Mesothelial cell of epicardium (in vitro differentiated cells): Measurements from ENCODE around the gene CAMTA1. TPM values are rescaled to one million over a fixed set of nuclear protein-coding genes. Genes with fewer than 3 reads are reported as not detected.

Source experiments
- DNase-seq, 2 experiments: peaks; one replicate each; pipeline ENCODE4 v3.0.0; 2021; ENCODE audit warnings: low spot score in 2 of 2; ENCODE audit not compliant: unreplicated experiment in 2 of 2
- H3K27ac Mint-ChIP-seq: 2 replicates; pipeline ENCODE4 v1.8.0; 2021; ENCODE audit warnings: mixed read lengths
- H3K27me3 Mint-ChIP-seq: 2 replicates; pipeline ENCODE4 v1.8.0; 2021; ENCODE audit warnings: low read depth, mixed read lengths
- H3K36me3 Mint-ChIP-seq: 2 replicates; pipeline ENCODE4 v1.8.0; 2021; ENCODE audit warnings: mixed read lengths
- H3K4me1 Mint-ChIP-seq: 2 replicates; pipeline ENCODE4 v1.8.0; 2021; ENCODE audit warnings: mixed read lengths
- H3K4me3 Mint-ChIP-seq: 2 replicates; pipeline ENCODE4 v1.8.0; 2021; ENCODE audit warnings: mild to moderate bottlenecking, moderate library complexity, mixed read lengths
- H3K9me3 Mint-ChIP-seq: 2 replicates; pipeline ENCODE4 v1.8.0; 2021; ENCODE audit warnings: mixed read lengths
- total RNA-seq: library from RNA; stranded (reverse); gene quantifications from 3 replicates; pipeline ENCODE4 v1.2.1, GENCODE V29; 2021
- TF ChIP-seq, protein P1 (sequence below): fragments of 200-600 bp; sonication (generic); IDR thresholded peaks from one replicate; pipeline ENCODE4 v1.5.0; 2021; ENCODE audit warnings: antibody characterized with exemption; ENCODE audit not compliant: unreplicated experiment

Gene CAMTA1
- total RNA-seq, 1 donor from 2014 or later, result 70.4 TPM

GRCh38 chr1:7285856-7286454 lies 500.7 kb downstream of the CAMTA1 start:
- TF ChIP-seq, protein P1, sequence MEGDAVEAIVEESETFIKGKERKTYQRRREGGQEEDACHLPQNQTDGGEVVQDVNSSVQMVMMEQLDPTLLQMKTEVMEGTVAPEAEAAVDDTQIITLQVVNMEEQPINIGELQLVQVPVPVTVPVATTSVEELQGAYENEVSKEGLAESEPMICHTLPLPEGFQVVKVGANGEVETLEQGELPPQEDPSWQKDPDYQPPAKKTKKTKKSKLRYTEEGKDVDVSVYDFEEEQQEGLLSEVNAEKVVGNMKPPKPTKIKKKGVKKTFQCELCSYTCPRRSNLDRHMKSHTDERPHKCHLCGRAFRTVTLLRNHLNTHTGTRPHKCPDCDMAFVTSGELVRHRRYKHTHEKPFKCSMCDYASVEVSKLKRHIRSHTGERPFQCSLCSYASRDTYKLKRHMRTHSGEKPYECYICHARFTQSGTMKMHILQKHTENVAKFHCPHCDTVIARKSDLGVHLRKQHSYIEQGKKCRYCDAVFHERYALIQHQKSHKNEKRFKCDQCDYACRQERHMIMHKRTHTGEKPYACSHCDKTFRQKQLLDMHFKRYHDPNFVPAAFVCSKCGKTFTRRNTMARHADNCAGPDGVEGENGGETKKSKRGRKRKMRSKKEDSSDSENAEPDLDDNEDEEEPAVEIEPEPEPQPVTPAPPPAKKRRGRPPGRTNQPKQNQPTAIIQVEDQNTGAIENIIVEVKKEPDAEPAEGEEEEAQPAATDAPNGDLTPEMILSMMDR, result no peak
- Mint-ChIP-seq H3K4me1 (no peaks in the 10 kb centered on the region), H3K9me3 (peaks cover 9% of the 10 kb centered on the region), H3K27me3 (peaks cover 39% of the 10 kb centered on the region), H3K4me3 (no peak overlapping the region), H3K27ac (no peak overlapping the region), H3K36me3 (no peaks in the 10 kb centered on the region)
- DNase-seq, result no peak

- Mint-ChIP-seq H3K27me3 (peaks cover 34% of the 10 kb centered on the region), H3K4me3 (no peak overlapping the region), H3K27ac (no peak overlapping the region), H3K36me3 (no peaks in the 10 kb centered on the region), H3K9me3 (peaks cover 9% of the 10 kb centered on the region), H3K4me1 (no peaks in the 10 kb centered on the region)
- DNase-seq, result no peak
- TF ChIP-seq, protein P1, result no peak
Observed at GRCh38 chr1:7287013-7287412, 501.8 kb downstream of the CAMTA1 start.

DNA sequence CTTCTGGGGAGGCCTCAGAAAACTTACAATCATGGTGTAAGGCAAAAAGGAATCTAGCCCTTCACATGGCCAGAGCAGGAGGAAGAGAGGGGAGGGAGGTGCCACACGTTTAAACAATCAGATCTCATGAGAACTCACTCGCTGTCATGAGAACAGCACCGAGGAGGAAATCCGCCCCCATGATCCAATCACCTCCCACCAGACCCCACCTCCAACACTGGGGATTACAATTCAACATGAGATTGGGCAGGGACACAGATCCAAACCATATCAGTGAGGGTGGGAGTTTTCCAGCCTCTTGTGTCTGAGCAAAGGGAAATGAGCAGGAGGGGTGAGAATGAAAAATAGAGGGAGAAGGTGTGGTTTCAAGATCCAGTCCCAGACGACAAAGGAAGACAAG lies 503.7 kb downstream of the CAMTA1 start:
- DNase-seq, result no peak
- Mint-ChIP-seq H3K4me3 (no peak overlapping the region), H3K27me3 (peaks cover 31% of the 10 kb centered on the region), H3K9me3 (peaks cover 9% of the 10 kb centered on the region), H3K4me1 (no peaks in the 10 kb centered on the region), H3K36me3 (no peaks in the 10 kb centered on the region), H3K27ac (no peak overlapping the region)
- TF ChIP-seq, protein P1, result no peak

DNA sequence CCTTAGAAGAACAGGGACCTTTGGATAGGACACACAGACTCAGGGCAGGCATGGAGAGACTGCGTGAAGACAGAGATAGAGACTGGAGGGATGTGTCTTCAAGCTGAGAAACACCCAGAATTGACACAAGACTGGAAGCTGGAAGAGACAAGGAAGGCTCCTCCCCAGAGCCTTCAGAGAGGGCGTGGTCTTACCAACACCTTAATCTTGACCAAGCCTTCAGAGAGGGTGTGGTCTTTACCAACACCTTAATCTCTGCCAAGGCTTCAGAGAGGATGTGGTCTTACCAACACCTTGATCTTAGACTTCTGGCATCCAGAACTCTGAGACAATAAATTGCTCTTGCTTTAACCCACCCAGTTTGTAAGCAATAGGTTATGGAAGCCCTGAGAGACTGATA lies 504.4 kb downstream of the CAMTA1 start:
- no peaks in the 10 kb centered on the region for H3K4me1 Mint-ChIP-seq
- H3K27ac Mint-ChIP-seq, result no peak overlapping the region

DNA sequence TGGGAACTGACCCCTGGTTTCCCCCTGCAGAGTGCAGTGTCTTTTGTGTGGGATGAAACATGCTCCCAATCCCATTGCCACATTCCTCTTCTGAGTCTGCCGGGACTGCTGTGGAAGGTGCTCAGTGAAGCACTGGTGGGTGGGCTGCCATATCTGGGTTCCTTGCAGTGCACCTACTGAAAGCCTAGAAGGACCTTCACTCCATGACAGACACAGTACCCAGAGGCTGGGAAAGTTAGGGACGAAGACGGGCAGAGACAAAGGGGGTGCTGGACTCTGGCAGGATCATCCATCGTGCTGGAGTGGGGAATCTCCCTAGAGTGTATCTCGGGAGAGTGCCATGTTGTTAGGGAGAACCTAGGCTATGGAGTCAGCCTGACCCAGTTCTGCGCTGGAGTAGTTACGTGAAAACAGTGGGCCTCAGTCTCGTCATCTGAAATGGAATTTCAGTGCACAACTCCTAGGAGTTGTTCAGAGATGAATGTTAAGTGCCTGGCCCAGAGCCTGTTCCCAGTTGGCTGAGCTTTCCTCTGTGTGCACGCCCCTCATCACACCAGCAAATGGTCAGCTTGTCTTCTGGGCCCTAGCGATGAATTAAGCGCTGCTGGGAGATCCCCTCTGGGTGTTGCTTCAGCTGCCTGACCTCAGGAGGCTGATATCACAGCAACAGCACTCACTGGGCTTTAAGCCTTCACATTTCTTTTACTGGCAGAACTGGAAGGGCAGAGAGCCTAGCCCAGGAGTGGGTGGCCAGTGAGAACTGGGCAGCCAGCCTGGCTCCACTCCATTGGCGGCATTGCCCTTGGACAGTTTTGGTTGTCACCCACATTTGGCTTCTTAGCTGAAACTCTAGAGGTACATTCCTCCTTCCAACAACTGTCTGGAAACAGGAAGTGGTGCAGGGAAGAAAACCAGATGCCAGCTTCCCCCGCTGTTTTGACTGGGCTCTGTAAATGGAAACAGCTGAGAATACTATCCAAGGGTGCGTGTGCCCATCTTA lies 506.0 kb downstream of the CAMTA1 start:
- Mint-ChIP-seq H3K36me3 (peaks cover under 1% of the 10 kb centered on the region), H3K27me3 (peaks cover 32% of the 10 kb centered on the region)
- peak in 1 of 2 experiments; percentile 10 for DNase-seq

More for the DNA sequence above, 504.4 kb downstream of the CAMTA1 start:
- Mint-ChIP-seq H3K9me3 (peaks cover 9% of the 10 kb centered on the region), H3K4me3 (no peak overlapping the region), H3K36me3 (no peaks in the 10 kb centered on the region), H3K27me3 (peaks cover 34% of the 10 kb centered on the region)
- DNase-seq, result peak in 1 of 2 experiments; percentile 16
- TF ChIP-seq, protein P1, result no peak

More for the DNA sequence above, 506.0 kb downstream of the CAMTA1 start:
- no peaks in the 10 kb centered on the region for H3K4me1 Mint-ChIP-seq
- no peak overlapping the region for H3K27ac Mint-ChIP-seq
- TF ChIP-seq, protein P1, result no peak
- H3K4me3 Mint-ChIP-seq, result no peak overlapping the region
- peaks cover 10% of the 10 kb centered on the region for H3K9me3 Mint-ChIP-seq
